ENCODE results near the gene STXBP3. TPM values are rescaled to one million over a fixed set of nuclear protein-coding genes. Genes with fewer than 3 reads are reported as not detected.

The STXBP3 gene
- polyA plus RNA-seq, 1 of the 3 experiments (the other 2 are of a cell fraction): 12.6 TPM

- TF ChIP-seq CTCF (IDR thresholded peaks at IDR 0.05): peak; percentile 96
- TF ChIP-seq REST (IDR thresholded peaks at IDR 0.05; ENCODE audit: low read depth, low read length): peak; percentile 63
- TF ChIP-seq YY1 (IDR thresholded peaks at IDR 0.05; ENCODE audit: low read depth): peak; percentile 87
- peak; percentile 11; the same call in 1 of the 2 replicates for TF ChIP-seq PBX3 (IDR thresholded peaks at IDR 0.05)
- TF ChIP-seq IRF3 (IDR thresholded peaks at IDR 0.05; ENCODE audit: low read depth, low read length): no peak
- TF ChIP-seq TEAD4 (IDR thresholded peaks at IDR 0.05; ENCODE audit: borderline replicate concordance, insufficient read depth): 0 out of 2 replicates have a peak, but pooled peaks have one; percentile 10
Observed at GRCh38 chr1:108746382-108747170, at the start of gene STXBP3 (continued).

GRCh38 chr1:108699375-108700332 lies 46.8 kb upstream of the STXBP3 start:
- Histone ChIP-seq H3K27ac (ENCODE audit: low read depth in 2 of 2, low read length in 1 of 2) (no peak overlapping the region), H3K4me1 (ENCODE audit: control insufficient read depth in 1 of 2, insufficient read depth in 2 of 2, low read depth in 1 of 2, low read length in 1 of 2) (peaks cover 6 to 16% of the 10 kb centered on the region in 2 experiments; a peak in 3 of 4 replicates), H3K4me3 (ENCODE audit: low read depth in 2 of 2, low read length in 1 of 2) (no peak overlapping the region), H3K9ac (no peak overlapping the region), H3K4me2 (no peak overlapping the region), H3K27me3 (ENCODE audit: insufficient read depth) (no peaks in the 10 kb centered on the region), H3K79me2 (ENCODE audit: insufficient read depth) (peaks cover 36% of the 10 kb centered on the region), H3K36me3 (replicated peaks in 1 of 2; ENCODE audit: control insufficient read depth in 1 of 2, insufficient read depth in 2 of 2, low read length in 1 of 2) (peaks cover 71 to 73% of the 10 kb centered on the region in 2 experiments), H3F3A (replicated peaks; ENCODE audit: insufficient read depth) (peaks cover 31% of the 10 kb centered on the region), H2AFZ (ENCODE audit: low read depth) (no peak overlapping the region), H4K20me1 (ENCODE audit: insufficient read depth) (peaks cover 11% of the 10 kb centered on the region), H3K9me3 (no peaks in the 10 kb centered on the region), H3K9me2 (no peaks in the 10 kb centered on the region)
- WGBS (ENCODE audit: low lambda C conversion rate): 94% methylated on average over 22 of the region's 22 CpGs
- ChIA-PET POLR2A (no interaction called here), CTCF (no interaction called here)
- DNase-seq: no peak
- TF ChIP-seq TAF1 (IDR thresholded peaks at IDR 0.05; ENCODE audit: borderline replicate concordance, low read depth, low read length) (no peak), USF1 (IDR thresholded peaks at IDR 0.05; ENCODE audit: borderline replicate concordance, low read depth) (no peak), EZH2phosphoT487 (IDR thresholded peaks at IDR 0.05; ENCODE audit: borderline replicate concordance, low read depth) (no peak), MEF2A (IDR thresholded peaks at IDR 0.05; ENCODE audit: borderline replicate concordance, low read depth) (no peak), RCOR1 (IDR thresholded peaks at IDR 0.05; ENCODE audit: low read length) (no peak), MXI1 (IDR thresholded peaks at IDR 0.05; ENCODE audit: low read depth, low read length) (no peak), TEAD4 (IDR thresholded peaks at IDR 0.05; ENCODE audit: borderline replicate concordance, insufficient read depth) (no peak), FOXM1 (IDR thresholded peaks at IDR 0.05; ENCODE audit: low read depth) (no peak), REST (IDR thresholded peaks at IDR 0.05; ENCODE audit: low read depth, low read length) (no peak)
